GM15510 (cell line): ENCODE results near the gene IGSF21.

Source experiments
- POLR2A ChIP-seq: IDR thresholded peaks from 3 replicates; pipeline ENCODE4 v1.6.1; 2011; ENCODE audit warnings: borderline replicate concordance; ENCODE audit not compliant: insufficient read length; ENCODE audit errors: extremely low read depth

Gene IGSF21

GRCh38 chr1:18107369-18108298, at the start of gene IGSF21:
TSS of gene IGSF21 (plus strand) at chr1:18107798. CDS start at chr1:18108129, 331 bp downstream.
- no peak for TF ChIP-seq POLR2A

DNA sequence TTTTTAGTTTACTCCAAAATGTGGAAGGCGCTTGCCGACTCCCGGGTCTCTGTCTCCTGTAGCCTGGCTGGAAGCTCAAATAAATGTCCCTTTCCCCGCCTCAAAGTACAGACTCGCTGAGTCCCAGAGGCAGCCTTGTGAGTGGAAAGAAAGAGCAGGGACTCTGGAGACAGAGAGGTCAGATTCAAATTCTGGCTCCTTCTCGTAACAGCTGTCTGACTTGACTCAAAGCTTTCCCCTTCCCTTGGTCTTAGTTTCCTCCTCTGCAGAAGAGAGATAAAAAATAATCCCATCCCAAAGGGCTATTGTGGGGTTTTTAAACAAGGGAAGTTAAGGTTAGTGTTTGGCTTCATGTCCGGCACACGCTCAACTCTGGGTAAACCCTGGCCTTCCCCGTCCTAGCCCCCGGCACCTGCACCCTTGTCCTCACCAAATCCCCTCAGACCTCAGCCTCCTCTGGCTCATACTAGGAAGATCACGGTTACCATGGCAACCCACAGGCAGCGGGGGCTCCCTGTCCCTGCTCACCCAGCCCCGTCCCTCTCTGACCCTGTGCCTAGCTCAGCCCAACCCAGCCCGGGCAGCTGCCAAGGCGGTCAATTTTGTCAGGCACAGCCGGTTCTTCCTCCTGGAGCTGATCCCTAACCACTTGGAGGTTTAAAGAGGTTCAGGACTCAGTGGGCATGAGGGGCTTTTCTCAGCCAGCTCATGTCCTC, 49.2 kb upstream of the IGSF21 start:
- no peak for TF ChIP-seq POLR2A

- TF ChIP-seq POLR2A, result no peak
Observed at GRCh38 chr1:18058981-18059605, 48.5 kb upstream of the IGSF21 start.

DNA sequence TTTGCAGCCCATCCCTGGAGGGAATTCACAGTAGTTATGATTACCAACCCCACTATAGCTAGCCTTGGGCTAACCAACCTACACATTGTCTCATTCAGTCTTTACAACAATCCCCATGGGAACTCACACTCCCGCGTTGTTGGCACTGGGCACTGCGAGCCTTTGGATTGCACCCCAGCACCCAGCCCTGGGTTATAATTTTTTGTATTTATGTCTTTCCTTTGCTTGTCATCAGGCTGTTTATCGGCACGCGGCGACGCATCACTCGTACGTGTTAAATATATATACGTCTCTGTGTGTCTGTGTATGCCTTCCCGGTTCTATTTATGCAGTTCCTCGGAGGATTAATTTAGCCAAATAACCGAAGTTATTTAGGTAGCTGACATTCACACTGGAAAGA, 47.2 kb upstream of the IGSF21 start:
- no peak for TF ChIP-seq POLR2A

GRCh38 chr1:18062185-18062584, 45.4 kb upstream of the IGSF21 start:
- no peak for TF ChIP-seq POLR2A

GRCh38 chr1:18064534-18064933, 43.1 kb upstream of the IGSF21 start:
- no peak for TF ChIP-seq POLR2A

DNA sequence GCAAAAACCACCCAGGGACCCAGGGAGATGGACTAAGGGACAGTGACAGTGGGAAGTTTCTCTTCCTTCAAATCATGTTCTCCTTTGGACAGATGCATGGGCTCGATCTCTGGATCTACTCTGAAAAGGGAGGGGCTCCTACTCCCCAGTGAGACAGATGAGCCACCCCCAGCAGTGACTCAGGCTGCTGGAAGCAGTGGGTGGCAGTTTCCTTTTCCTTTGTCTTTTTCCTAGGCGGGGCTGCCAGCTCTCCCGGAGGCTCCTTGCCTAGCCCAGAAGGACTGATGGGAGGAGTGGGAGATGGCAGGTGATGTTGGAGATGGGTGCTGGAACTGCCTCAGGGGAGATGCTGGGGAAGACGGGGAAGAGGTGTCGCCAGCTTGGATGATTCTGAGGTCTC, 41.0 kb upstream of the IGSF21 start:
- TF ChIP-seq POLR2A, result no peak

DNA sequence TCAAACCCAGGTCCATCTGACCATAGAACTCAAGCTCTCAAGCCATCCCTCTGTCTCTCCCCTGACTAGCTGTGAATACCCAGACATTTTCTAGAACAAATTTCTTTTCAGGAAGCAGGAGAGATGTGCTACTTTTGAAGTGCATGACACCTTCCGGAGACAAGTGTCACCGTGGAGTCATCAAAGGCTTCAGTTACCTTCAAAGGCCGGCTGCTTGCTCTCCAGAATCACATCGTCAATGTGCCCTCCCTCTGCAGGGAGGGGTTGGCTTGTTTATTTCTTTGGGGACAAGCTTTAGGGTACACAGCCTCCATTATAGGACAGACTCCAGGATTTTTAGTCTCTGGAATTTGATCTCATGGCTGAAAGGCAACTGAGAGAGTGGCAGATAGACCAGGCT, 37.7 kb upstream of the IGSF21 start:
- TF ChIP-seq POLR2A, result no peak

DNA sequence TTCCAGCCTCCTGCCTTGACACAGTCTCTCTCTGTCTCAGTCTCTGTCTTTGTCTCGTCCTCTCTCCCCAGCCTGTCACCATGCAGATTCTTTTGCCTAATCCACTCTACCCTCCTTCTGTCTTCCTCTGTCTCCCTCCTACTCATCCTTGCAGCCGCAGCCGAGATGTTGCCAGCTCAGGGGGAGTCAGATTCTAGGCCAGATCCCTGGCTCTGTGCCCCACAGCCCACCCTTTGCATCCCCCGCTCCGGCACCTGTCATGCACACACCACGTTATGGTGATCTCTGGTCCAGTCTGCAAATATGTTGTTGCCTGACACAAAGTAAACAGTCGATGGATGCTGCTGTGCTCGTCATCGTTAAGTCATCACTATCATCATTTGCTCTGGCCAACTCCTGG, 35.5 kb upstream of the IGSF21 start:
- TF ChIP-seq POLR2A, result no peak

GRCh38 chr1:18073066-18073642, 34.4 kb upstream of the IGSF21 start:
- no peak for TF ChIP-seq POLR2A

GRCh38 chr1:18077657-18078215, 29.9 kb upstream of the IGSF21 start:
- no peak for TF ChIP-seq POLR2A

GRCh38 chr1:18079941-18080735, 27.5 kb upstream of the IGSF21 start:
- no peak for TF ChIP-seq POLR2A

- no peak for TF ChIP-seq POLR2A
Observed at GRCh38 chr1:18085387-18086074, 22.1 kb upstream of the IGSF21 start.
